Non-pigmented ciliary epithelial cell (primary cell): Measurements from ENCODE around the gene HECW1.

Experiments
- DNase-seq: peaks from one replicate; pipeline ENCODE4 v3.0.0-alpha.2; 2010; ENCODE audit warnings: low read depth

Gene HECW1

DNA sequence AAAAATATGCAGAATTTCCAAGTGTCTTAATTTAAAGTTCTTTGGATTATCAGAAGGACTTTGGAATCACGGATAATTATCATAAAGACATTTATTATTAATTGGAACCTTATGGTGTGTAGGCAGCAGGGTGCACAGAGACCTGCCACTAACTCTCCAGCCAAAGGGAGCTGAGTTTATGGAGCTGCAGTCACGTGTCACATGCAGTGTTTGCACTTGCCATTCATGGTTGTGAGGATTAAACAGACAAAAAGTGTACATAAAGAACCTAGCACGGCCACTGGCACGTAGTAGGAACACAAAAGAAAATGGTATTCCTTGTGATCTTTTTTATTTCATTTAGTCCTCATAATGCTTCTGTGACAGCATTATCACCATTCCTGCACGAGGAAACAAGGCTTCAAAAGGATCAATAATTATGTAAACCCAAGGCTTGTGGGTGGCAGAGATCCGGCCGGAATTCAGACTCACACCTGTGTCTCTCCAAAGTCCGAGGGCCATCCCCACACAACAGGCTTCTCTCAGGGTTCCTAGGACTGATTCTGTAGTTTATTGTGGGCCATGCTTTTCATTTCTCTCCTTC is 326.5 kb downstream of the HECW1 start:
- no peak for DNase-seq

- no peak for DNase-seq
Measured at GRCh38 chr7:43439631-43440401, 327.4 kb downstream of the HECW1 start.

DNA sequence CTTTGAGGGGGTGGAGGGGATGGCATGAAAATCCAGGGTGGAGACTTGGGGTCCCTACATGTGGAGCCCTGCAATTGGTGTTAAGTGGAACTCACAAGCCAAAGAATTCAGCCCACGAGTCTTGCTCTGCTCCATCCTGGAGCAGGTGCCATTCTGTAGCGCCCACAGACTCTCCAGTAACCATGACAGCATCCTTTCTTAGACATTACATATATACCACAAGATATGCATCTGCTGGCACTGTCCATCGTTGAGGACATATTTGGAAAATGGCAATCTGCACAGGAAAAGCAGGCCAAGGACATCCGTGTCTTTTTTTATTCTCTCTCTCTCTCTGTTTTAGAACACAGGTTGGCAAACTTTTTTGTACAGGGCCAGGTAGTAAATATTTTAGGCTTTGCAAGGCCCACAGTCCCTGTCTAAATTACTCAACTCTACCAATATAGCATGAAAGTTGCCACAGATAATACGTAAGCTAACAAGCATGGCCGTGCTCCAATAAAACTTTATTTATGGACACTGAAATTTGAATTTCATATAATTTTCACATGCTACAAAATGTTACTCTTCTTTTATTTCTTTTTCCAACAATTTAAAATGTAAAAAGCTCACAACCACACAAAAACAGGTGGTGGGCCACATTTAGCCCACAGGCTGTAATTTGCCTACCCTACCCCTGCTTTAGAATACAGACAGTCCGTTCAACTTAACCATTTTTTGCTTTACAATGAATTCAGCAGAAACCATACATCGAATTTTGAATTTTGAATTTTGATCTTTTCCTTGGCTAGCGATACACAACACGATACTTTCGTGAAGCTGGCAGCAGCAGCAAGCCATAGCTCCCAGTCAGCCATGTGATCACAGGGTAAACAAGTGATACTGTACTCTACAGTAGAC is 329.0 kb downstream of the HECW1 start:
- no peak for DNase-seq

- no peak for DNase-seq
Measured at GRCh38 chr7:43443381-43443780, 330.9 kb downstream of the HECW1 start.

DNA sequence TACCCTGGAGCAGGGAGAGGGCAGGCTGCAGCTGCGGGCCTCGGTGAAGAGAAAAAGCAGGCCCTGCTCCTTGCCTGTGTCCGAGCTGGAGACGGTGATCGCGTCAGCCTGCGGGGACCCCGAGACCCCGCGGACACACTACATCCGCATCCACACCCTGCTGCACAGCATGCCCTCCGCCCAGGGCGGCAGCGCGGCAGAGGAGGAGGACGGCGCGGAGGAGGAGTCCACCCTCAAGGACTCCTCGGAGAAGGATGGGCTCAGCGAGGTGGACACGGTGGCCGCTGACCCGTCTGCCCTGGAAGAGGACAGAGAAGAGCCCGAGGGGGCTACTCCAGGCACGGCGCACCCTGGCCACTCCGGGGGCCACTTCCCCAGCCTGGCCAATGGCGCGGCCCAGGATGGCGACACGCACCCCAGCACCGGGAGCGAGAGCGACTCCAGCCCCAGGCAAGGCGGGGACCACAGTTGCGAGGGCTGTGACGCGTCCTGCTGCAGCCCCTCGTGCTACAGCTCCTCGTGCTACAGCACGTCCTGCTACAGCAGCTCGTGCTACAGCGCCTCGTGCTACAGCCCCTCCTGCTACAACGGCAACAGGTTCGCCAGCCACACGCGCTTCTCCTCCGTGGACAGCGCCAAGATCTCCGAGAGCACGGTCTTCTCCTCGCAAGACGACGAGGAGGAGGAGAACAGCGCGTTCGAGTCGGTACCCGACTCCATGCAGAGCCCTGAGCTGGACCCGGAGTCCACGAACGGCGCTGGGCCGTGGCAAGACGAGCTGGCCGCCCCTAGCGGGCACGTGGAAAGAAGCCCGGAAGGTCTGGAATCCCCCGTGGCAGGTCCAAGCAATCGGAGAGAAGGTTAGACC is 332.5 kb downstream of the HECW1 start:
- no peak for DNase-seq

GRCh38 chr7:43449577-43449976 is 337.1 kb downstream of the HECW1 start:
- DNase-seq, result no peak

DNA sequence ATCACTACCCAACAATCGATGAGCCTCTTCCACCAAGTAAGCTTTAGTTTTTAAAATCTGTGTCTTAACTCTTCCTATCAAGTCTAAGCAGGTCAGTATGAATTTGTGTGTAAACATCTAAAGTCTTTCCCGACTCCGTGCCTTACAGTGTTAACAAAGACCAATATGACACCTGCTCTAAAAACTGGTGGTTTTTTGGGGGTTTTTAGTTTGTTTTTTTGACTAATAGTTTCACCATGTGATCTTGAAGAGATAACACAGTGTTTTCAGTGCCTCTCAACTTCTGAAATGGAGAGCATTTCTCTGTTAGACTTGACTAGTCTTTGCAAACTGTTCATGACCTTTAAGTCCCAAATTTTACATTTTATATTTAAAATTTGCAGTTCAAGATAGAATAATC is 338.4 kb downstream of the HECW1 start:
- DNase-seq, result no peak

GRCh38 chr7:43454936-43455518 is 342.6 kb downstream of the HECW1 start:
- no peak for DNase-seq

DNA sequence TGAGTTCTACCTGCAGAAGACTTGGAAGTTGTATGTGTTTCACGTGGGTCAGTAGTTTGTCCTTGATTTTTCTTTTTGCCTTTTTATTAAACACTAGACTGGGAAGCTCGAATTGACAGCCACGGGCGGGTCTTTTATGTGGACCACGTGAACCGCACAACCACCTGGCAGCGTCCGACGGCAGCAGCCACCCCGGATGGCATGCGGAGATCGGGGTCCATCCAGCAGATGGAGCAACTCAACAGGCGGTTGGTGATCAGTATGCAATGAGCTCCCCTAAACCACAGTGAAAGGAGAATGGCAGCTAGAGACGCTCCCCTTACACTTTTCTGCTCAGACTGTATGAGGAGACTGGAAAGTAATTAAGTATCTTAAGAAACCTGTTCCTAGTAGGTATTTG is 343.8 kb downstream of the HECW1 start:
- DNase-seq, result no peak

DNA sequence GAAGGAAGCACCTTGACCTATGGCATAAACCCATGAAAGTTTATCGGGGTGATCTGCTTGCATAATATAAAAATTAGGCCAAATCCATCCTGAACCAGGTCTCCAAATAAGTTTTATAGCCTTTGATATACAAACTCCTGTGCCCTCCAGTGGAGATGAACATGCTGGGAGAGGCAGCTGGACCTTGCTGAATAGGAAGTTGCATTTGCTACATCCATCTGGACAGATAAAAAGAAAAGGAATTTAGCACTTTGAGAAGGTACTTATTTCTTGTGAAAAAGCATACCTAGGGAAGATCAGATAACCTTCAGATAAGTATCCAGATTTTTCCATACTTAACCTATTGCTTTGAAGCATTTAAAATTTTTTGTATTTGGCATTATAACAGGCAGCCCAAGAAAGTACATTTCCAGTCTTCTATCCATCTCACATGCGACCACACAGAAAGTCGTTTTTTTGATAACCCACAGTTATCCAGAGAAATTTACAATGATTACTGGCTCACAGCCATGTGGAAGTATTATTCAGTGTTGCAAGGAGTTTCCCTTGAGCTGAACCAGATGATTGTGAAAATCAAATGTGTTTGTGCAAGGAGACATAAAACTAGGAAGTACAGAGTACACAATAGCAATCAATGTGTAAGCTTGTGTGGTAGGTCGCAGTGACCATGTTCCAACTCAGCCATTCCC is 346.0 kb downstream of the HECW1 start:
- DNase-seq, result no peak

GRCh38 chr7:43459019-43459337 is 346.5 kb downstream of the HECW1 start:
- no peak for DNase-seq

DNA sequence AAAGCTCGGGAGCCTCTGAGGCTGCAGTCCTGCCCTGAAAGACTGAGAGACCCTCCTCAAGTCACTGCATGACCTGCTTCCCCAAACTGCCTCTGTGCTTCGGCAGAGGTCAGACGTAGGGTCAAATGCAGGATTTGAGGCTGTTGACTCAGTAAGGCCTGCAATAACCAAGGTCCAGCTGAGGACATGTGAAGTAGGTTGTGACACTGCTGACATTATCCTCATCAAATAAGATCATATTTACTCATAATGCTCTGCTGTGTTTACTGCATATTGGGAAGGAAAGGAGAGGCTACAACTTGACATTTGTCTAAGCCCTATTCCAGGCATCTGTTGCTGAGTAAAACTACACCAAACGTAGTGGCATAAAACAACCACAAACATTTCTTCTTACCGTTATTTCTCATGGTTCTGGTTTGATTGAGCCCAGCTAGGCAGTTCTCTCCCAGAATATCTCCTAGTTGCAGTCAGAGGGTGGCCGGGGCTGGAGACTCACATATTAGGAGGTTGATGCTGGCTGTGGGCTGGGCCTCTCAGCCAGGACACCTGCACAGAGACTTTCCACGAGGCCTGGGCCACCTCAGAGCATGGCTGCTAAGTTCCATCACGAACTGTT is 348.4 kb downstream of the HECW1 start:
- no peak for DNase-seq

GRCh38 chr7:43461349-43462024 is 349.0 kb downstream of the HECW1 start:
- no peak for DNase-seq

DNA sequence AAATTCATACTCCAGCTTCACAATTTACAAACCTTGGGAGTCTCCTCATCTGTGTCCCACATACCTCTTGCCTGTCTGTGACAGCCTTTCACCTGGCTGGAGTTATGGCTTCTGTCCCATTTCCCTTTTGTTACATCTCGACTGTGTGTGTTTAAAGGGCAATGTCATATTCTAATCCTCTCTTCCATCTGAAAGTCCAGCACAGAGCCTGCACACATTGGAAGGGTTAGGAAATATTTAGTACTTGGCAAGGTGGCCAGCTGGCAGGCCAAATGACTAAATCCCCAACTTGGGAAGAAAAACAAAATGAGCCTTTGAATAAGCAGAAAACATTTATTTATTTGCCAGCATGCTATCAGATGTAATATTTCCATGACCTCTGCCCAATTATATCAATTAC is 350.4 kb downstream of the HECW1 start:
- no peak for DNase-seq

- DNase-seq, result no peak
Measured at GRCh38 chr7:43463401-43463980, 351.0 kb downstream of the HECW1 start.

DNA sequence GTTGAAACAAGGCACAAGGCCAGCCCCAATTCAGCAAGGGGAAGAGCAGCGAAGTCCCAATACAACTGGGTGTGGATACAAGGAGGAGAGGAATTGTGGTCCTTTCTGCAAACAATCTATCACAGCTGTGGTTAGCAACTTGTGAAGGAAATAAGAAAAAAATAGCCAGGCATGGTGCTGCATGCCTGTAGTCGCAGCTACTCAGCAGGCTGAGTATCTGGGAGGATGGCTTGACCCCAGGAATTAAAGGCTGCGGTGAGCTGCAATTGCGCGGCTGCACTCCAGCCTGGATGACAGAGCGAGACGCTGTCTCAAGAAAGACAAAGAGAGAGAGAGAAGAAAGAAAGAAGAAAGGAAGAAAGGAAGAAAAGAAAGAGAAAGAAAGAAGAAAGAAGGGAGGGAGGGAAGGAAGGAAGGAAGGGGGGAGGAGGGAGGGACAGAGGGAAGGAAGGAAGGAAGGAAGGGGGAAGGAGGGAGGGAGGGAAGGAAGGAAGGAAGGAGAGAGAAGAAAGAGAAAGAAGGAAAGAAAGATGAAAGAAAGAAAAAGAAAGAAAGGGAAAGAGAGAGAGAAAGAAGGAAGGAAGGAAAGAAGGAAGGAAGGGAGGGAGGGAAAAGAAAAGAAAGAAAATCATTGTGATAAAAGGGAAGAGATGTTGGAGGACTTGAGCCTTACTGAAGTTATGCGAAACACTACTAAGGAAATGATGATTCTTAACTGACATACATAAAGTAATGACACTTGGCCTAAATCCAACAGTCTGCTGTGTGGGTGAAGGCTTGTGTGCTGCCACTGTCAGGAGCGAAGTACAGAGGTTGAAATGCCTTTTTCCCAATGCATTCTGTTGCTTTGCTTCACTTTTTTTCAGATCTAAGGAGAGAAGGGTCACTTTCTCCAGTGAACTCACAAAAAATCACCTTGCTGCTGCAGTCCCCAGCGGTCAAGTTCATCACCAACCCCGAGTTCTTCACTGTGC is 353.4 kb downstream of the HECW1 start:
- DNase-seq, result no peak

- DNase-seq, result no peak
Measured at GRCh38 chr7:43467406-43467805, 355.0 kb downstream of the HECW1 start.

DNA sequence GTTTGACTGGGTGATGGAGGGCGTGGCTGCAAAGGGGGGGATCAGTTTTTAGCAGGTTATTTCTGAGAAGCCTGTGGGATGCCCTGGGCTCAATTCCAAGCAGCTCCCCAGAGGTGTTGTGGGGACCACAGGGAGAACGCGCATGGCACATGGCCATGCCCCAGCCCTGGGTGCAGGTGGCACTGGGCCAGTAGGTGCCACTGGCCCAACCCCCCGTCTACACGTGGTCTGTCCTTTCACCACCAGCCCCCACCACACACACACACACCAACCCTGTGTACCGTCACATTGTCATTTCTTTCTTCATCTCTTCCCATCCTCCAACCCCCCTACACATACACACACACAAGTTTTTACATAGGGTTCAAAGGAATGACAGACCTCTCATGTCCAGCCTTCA is 355.4 kb downstream of the HECW1 start:
- no peak for DNase-seq

- no peak for DNase-seq
Measured at GRCh38 chr7:43469051-43469450, 356.6 kb downstream of the HECW1 start.
